LoVo (cell line): ENCODE measurements around the gene USP28.
"Not testable (repeated sequence)": the region's sequence is repeated elsewhere in the genome, so short reads cannot be mapped to it uniquely, and the experiment has no call there.

Source experiments
- DNase-seq: peaks from one replicate; pipeline ENCODE4 v3.0.0-alpha.2; 2016; ENCODE audit warnings: low spot score

The USP28 gene

DNA sequence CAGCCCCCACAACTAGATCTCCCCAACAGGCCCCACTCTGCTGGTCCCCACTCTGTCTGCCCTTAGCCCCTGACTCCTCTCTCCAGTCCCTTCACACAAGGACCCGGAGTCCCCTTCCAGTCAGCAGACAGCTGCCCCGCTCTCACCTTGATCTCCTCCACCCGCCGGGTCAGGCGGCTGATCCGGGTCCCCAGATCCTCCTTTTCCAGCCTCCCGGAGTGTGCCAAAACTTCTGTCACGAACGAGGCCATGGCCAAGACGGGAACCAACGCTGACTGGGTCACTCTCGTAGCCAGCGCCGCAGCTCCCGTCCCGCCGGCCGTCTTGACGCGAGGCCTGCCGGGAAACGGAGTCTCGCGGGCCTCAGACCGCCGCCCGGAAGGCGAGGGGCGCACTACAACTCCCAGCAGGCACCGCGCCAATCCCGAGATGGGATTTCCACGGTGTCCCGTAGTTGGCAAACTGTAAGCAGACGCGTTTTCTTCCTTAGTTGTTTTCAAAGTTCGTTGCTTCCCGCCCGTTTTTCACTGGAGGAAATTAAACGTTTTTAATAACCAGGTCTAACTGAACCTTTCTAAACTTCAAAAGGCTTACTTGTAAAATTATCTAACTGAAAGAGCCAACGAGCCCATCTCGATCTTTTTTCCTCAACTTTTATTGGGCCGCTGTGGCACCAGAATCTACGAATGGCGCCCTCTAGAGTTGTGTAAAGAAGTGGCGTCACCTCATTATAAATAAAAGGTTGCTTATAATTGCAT is 101.8 kb downstream of the USP28 start, which contains the start of gene ZW10:
Gene ZW10, minus strand, starts transcription at position 277 of the 758 bp plus-strand sequence. Its CDS starts 26 bp downstream, at position 251.
- peak; percentile 96 for DNase-seq

DNA sequence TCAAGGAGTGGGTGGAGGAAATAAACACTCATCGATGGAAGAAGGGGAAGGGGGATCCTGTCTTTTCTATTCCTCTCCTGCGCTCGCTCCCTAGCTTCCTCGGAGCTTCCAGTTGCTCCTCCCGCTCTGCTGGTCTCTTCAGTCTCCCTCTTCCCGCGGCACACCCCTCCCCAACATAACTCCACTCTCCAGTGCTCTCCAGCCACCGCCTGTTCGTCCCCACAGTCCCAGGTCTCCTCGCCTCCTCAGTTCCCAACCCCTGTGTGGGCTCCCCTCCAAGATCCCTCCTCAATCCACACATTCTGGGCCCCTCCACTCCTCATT is 102.3 kb downstream of the USP28 start:
- peak; percentile 5 for DNase-seq

DNA sequence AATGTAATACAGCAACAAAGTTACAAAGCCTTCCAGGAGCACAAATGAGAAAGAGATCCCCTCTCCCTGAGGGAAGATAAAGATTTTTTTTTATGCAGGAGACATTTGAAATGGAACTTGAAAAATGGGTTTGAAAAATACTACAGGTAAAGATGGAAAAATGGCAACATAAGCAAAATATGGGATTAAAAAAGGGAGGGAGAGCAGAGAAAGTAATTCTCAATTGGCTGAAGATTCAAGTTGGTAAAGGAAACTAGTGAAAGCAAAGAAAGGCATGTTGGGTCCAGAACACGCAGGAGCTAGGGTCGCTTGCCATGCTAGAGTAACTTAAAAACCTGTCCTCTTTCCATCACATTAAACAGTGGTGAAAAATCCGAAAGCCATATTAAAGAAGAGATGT is 103.4 kb downstream of the USP28 start:
- no peak for DNase-seq

DNA sequence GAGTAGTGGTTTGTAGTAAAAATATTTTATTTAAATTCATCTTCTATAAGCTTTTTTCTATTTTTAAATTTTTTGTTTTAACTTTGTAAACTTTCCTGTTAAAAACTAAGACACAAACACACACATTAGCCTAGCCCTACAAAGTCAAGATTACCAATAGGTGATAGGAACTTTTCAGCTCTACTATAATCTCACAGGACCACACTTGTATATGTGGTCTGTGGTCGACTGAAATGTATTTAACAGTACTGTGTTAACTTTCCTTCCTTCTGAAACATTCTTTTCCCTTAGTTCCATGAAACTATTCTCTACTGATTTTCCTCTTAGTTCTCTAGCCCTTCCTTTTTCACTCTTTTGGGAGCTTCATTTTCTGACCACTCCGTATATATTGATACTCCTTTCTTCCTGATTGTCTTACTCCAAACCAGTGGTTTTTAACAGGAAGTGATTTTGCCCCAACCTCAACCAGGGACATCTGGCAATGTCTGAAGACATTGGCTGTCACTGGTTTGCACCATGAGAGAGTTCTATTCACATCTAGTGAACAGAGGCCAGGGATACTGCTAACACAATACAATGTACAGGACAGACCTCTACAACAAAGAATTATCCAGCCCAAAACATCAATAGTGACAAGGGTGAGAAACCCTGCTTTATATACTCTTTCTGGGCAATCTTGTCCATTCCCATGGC is 110.7 kb downstream of the USP28 start:
- no peak for DNase-seq

DNA sequence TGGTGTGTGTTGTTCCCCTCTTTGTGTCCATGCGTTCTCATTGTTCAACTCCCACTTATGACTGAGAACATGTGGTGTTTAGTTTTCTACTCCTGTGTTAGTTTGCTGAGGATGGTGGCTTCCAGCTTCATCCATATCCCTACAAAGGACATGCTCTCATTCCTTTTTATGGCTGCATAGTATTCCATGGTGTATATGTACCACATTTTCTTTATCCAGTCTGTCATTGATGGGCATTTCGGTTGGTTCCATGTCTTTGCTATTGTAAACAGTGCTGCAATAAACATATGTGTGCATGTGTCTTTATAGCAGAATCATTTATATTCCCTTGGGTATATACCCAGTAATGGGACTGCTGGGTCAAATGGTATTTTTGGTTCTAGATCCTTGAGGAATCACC is 112.3 kb downstream of the USP28 start:
- not testable (repeated sequence) for DNase-seq

DNA sequence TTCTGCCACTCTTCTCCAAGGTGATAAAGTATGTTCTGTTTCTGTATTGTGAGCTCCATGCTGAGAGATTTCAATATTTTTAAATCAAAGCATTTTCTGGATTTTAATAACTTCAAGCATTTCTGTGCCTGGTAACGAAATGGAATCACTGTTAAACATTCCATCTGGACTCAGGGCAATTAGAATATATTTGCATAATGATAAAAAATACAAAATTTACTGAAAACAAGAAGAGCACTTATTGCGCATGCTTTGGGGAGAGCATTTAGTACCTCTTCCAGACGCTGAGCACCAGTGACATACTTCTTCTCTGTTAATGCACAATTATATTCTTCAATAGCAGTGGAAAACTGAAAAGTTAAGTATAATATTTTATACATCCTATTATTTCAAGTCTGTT is 115.1 kb downstream of the USP28 start:
- no peak for DNase-seq

DNA sequence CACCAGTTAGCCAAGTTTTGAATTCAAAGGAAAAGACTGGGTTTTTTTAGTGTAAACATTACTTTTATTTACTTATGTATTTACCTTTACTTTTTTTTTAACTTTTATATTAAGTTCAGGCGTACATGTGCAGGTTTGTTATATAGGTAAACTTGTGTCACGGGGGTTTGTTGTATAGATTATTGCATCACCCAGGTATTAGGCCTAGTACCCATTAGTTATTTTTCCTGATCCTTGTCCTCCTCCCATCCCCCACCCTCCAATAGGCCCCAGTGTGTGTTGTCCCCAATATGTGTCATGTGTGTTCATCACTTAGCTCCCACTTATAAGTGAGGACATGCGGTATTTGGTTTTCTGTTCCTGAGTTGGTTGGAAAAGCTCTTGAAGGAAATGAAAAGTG is 122.4 kb downstream of the USP28 start:
- no peak for DNase-seq
